HL-60 (cell line): Measurements from ENCODE around the gene CLSTN2.

Experiments used
- DNase-seq, 2 experiments: peaks; one replicate each; pipeline ENCODE4 v3.0.0-alpha.2; 2010 to 2020; ENCODE audit warnings: low read depth in 1 of 2, low spot score in 1 of 2
- H3K27ac ChIP-seq: fragments of 250-450 bp; sonication (Bioruptor Pico); replicated peaks from 2 replicates; pipeline ENCODE4 v1.5.1; 2020; ENCODE audit warnings: mild to moderate bottlenecking, moderate library complexity
- H3K27me3 ChIP-seq: fragments of 250-450 bp; sonication (Bioruptor Pico); 2 replicates; pipeline ENCODE4 v1.5.1; 2021; ENCODE audit warnings: mild to moderate bottlenecking, moderate library complexity; ENCODE audit not compliant: insufficient read depth, poor library complexity, severe bottlenecking
- H3K4me3 ChIP-seq: replicated peaks from 2 replicates; pipeline ENCODE4 v1.5.1; 2011; ENCODE audit warnings: mild to moderate bottlenecking, control low read depth, low read length; ENCODE audit not compliant: insufficient read depth
- GABPA ChIP-seq: IDR thresholded peaks from 2 replicates; pipeline ENCODE4 v1.6.1; 2012; ENCODE audit warnings: low read depth
- POLR2AphosphoS5 ChIP-seq: IDR thresholded peaks from 2 replicates; pipeline ENCODE4 v1.6.1; 2012; ENCODE audit warnings: low read depth
- SPI1 ChIP-seq: IDR thresholded peaks from 2 replicates; pipeline ENCODE4 v1.6.1; 2012; ENCODE audit warnings: low read depth, mild to moderate bottlenecking, borderline replicate concordance
- TF ChIP-seq, protein P1 (sequence below): IDR thresholded peaks from one replicate; pipeline ENCODE4 v1.5.1; 2011; ENCODE audit warnings: low read length, control low read depth, inconsistent platforms; ENCODE audit not compliant: insufficient read depth
- TF ChIP-seq, protein P2 (sequence below): IDR thresholded peaks from 2 replicates; pipeline ENCODE4 v1.6.1; 2012; ENCODE audit warnings: low read depth; ENCODE audit not compliant: insufficient replicate concordance

Gene CLSTN2

DNA sequence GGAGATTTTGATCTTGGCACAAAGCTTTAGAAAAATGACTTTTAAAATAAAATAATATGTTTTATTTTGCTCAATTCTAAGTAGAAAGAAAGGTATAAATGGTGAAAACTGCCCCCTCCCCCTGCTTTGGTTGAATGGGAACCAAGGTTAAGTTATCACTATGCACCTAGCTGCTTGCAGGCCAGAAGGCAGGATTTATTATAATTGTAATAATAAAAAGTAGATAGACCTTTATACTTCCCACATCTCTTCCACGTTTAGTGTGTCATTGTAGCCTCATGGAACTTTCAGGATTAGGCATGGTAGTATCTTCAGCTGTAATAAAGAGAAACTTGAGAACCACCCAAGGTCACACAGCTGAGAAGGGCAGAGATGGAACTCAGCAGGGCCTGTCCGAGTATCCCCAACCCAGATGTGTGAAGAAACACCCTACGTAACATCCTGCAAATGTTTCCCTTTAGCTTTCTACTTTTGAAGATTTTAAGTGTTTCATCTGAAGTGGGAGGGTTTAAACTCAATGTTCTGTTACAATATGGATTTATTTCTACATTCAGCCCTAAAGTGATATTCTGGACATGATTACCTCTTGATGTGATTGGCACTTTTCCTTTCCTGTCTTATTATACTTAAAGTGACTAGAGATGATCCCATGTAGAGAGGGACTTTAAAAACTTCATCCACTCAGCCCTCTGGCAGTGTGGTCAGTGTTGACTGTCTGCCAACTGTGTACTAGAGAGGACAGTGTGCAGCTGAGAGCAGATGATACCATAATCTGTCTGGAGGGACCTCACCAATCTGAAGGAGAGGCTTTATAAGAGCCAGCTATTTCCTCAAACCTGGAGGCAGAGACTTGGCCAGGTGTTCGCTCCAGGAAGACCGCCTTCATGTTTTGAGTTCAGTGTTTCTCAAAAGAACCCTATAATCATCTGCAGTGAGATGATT is 460.4 kb downstream of the CLSTN2 start:
- DNase-seq: no peak
- TF ChIP-seq, protein P1, sequence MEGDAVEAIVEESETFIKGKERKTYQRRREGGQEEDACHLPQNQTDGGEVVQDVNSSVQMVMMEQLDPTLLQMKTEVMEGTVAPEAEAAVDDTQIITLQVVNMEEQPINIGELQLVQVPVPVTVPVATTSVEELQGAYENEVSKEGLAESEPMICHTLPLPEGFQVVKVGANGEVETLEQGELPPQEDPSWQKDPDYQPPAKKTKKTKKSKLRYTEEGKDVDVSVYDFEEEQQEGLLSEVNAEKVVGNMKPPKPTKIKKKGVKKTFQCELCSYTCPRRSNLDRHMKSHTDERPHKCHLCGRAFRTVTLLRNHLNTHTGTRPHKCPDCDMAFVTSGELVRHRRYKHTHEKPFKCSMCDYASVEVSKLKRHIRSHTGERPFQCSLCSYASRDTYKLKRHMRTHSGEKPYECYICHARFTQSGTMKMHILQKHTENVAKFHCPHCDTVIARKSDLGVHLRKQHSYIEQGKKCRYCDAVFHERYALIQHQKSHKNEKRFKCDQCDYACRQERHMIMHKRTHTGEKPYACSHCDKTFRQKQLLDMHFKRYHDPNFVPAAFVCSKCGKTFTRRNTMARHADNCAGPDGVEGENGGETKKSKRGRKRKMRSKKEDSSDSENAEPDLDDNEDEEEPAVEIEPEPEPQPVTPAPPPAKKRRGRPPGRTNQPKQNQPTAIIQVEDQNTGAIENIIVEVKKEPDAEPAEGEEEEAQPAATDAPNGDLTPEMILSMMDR: no peak
- TF ChIP-seq, protein P2, sequence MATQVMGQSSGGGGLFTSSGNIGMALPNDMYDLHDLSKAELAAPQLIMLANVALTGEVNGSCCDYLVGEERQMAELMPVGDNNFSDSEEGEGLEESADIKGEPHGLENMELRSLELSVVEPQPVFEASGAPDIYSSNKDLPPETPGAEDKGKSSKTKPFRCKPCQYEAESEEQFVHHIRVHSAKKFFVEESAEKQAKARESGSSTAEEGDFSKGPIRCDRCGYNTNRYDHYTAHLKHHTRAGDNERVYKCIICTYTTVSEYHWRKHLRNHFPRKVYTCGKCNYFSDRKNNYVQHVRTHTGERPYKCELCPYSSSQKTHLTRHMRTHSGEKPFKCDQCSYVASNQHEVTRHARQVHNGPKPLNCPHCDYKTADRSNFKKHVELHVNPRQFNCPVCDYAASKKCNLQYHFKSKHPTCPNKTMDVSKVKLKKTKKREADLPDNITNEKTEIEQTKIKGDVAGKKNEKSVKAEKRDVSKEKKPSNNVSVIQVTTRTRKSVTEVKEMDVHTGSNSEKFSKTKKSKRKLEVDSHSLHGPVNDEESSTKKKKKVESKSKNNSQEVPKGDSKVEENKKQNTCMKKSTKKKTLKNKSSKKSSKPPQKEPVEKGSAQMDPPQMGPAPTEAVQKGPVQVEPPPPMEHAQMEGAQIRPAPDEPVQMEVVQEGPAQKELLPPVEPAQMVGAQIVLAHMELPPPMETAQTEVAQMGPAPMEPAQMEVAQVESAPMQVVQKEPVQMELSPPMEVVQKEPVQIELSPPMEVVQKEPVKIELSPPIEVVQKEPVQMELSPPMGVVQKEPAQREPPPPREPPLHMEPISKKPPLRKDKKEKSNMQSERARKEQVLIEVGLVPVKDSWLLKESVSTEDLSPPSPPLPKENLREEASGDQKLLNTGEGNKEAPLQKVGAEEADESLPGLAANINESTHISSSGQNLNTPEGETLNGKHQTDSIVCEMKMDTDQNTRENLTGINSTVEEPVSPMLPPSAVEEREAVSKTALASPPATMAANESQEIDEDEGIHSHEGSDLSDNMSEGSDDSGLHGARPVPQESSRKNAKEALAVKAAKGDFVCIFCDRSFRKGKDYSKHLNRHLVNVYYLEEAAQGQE: no peak
- TF ChIP-seq SPI1 (no peak), GABPA (no peak), POLR2AphosphoS5 (no peak)
- Histone ChIP-seq H3K4me3 (no peak overlapping the region), H3K27ac (no peak overlapping the region), H3K27me3 (no peaks in the 10 kb centered on the region)

DNA sequence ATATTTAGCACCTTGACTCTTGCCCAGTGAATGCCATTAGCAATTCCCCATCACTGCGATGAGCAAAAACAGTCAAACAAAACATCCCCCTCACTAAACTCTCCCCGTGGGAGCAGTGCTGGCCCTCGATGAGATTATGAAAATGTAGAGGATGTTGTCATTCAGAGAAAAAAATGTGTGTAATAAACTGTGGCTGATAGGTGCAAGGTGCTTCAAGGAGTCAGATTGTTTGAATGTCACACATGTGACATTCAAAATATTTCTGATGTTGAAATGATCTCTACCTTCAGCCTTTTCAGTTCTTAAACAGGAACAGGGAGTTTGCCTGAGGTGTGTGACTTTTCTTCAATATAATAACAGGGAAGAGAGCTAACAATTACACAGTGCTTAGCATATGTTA is 461.1 kb downstream of the CLSTN2 start:
- Histone ChIP-seq H3K27ac (no peak overlapping the region), H3K4me3 (no peak overlapping the region), H3K27me3 (no peaks in the 10 kb centered on the region)
- TF ChIP-seq, protein P1: no peak
- no peak for TF ChIP-seq GABPA
- DNase-seq: no peak

DNA sequence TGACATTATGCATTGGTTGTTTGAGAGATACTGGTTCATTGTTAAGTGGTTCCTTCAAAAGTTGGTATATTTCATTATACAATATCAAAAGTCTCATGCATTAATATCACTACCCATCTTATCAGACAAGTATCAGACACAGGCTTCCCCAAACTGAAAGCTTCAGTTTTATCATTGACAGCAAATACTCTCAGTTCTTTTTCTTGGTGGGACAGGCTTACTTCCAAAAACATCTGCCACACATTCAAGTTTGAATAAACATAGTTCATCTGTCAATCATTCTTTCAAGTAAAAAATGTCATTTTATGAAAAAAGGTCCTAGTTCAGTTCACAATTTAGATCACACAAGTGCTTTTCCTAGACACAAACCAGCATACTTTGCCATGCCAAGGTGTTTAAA is 462.9 kb downstream of the CLSTN2 start:
- no peak for DNase-seq
- TF ChIP-seq POLR2AphosphoS5: no peak
- TF ChIP-seq SPI1: no peak
- TF ChIP-seq, protein P2: no peak
- TF ChIP-seq, protein P1: no peak
- no peak for TF ChIP-seq GABPA
- Histone ChIP-seq H3K27me3 (no peaks in the 10 kb centered on the region), H3K4me3 (no peak overlapping the region), H3K27ac (no peak overlapping the region)

DNA sequence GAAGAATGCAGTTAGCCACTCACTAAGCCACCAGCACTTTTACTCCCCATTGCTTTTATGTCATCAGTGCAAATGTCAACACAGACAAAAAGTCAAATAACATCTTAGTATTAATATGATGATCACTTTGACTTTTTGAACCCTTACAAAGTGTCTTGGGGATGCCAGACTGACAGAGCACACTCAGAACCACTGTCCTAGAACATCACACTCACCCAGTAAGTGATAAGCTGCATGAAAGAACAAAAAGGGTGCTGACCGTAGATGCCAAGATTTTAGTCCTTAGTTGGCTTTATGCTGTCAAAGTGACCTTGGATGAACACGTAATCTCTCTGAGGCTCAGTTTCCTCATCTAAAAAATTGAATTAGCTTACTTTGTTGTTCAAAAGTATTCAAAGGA is 463.4 kb downstream of the CLSTN2 start:
- TF ChIP-seq SPI1 (no peak), GABPA (no peak), POLR2AphosphoS5 (no peak)
- TF ChIP-seq, protein P1: no peak
- TF ChIP-seq, protein P2: no peak
- Histone ChIP-seq H3K4me3 (no peak overlapping the region), H3K27me3 (no peaks in the 10 kb centered on the region), H3K27ac (no peak overlapping the region)
- no peak for DNase-seq
